GM12864 (cell line): ENCODE data around the gene CCL4L2.
"Not testable (repeated sequence)": the region's sequence is repeated elsewhere in the genome, so short reads cannot be mapped to it uniquely, and the experiment has no call there.

Experiments used
- DNase-seq: peaks from one replicate; pipeline ENCODE4 v3.0.0-alpha.2; 2011; ENCODE audit warnings: low read depth
- H3K4me3 ChIP-seq: 2 replicates; pipeline ENCODE4 v1.5.1; 2011; ENCODE audit warnings: mild to moderate bottlenecking, low read depth, low read length, control low read depth
- TF ChIP-seq, protein P1 (sequence below): IDR thresholded peaks from 2 replicates; pipeline ENCODE4 v1.5.1; 2011; ENCODE audit warnings: low read depth, mild to moderate bottlenecking, moderate library complexity, low read length, control low read depth, inconsistent platforms; ENCODE audit errors: missing control alignments

Gene CCL4L2

DNA sequence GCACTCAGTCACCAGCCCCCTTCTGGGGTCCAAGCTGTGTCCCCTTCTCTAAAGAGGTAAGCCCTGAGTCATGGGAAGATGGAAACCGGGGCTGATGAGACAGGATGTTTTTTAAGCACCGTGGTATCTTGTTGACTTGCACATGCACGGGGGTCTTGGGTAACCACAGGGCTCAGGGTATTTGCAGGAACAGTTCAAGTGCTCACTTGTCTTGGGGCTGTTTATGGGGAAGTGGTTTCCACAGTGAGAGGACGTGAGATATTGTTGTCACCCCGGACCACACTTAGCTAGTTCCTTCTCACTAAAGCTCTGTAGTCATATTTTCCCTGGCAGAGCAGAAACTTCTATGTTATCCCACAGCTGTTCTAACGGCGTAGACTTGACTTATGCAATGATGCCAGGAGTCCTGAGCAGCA, 22.0 kb upstream of the CCL4L2 start:
- TF ChIP-seq, protein P1, sequence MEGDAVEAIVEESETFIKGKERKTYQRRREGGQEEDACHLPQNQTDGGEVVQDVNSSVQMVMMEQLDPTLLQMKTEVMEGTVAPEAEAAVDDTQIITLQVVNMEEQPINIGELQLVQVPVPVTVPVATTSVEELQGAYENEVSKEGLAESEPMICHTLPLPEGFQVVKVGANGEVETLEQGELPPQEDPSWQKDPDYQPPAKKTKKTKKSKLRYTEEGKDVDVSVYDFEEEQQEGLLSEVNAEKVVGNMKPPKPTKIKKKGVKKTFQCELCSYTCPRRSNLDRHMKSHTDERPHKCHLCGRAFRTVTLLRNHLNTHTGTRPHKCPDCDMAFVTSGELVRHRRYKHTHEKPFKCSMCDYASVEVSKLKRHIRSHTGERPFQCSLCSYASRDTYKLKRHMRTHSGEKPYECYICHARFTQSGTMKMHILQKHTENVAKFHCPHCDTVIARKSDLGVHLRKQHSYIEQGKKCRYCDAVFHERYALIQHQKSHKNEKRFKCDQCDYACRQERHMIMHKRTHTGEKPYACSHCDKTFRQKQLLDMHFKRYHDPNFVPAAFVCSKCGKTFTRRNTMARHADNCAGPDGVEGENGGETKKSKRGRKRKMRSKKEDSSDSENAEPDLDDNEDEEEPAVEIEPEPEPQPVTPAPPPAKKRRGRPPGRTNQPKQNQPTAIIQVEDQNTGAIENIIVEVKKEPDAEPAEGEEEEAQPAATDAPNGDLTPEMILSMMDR = no peak
- H3K4me3 ChIP-seq = no peak overlapping the region
- peak; percentile 57 for DNase-seq

DNA sequence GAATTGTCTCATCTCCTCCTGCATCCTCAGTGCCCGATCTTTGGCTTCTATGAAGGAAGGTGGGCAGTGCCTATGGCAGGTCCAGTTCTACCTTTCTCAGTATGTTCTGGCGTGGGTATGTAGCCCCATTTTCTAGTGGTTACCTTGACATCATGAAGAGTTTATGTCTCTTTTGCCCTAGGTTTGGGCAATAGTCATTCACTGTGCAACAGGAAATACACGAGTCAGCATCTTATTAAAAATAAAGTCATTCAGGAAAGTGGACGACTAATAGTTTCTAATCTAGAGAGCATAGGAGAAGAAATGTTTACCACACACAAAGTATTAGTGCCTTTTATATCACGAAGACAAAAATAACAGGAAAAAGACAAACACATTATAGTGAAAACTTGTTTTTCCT, 20.9 kb upstream of the CCL4L2 start:
- H3K4me3 ChIP-seq, DNase-seq: not testable (repeated sequence)

DNA sequence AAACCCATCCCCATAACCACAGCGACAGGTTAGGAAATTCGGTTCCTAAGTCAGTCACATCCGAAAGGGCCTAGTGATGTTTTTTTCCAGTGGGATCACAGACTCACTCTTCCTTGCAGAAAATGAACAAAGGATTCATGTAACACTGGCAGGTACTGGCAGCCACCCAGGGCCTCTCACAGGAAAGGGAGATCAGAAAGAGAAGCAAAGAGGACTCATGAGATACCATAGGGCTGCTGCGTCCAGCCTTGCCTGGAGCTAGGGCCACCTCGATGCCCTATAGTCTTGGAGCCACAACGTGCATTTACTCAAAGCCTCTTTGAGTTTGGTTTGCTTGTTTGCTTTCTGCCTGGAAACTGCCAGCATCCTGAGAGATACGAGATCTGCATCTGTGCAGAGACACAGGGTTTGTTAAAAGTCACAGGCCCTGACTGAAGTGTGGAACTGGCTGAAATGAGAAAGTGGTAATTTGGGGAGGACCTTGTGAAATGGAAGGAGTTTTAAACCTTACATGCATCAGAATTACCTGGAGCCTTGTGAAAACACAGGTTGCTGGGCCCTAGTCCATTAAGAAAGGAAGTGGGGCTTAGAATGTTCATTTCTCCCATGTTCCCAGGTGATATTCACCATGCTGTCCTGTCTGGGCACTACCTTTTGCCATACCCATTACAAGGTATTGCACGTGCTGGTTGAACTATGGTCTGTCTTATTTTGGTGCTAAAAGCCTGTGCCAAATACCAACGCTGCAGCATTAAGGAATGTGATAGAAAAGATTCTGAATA, 20.1 kb upstream of the CCL4L2 start:
- not testable (repeated sequence) for H3K4me3 ChIP-seq, DNase-seq

DNA sequence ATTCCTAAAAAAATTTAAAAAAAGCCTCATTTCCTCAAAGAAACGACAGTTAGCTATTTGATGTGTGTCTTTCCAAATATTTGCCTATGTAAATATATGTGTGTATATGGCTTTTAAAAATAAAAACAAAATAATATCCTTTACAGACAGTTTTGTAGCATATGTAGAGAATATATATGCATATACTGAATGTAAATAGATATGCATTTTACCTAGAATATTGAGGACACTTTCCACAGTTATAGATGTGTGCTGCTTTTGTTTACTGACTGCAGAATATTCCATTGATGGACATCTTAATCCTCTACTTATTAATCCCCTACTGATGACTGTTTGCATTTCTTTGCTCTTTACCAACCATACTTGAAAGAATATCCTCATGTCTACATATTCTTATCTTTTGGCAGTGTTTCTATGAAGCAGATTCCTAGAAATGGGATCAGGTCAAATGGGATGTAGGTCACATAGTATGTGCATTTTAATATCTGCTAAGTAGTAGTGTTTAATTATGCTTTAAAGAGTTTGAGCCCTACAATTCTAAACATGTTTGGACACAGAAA, 17.6 kb upstream of the CCL4L2 start:
- TF ChIP-seq, protein P1 = no peak
- no peak for DNase-seq
- no peak overlapping the region for H3K4me3 ChIP-seq

DNA sequence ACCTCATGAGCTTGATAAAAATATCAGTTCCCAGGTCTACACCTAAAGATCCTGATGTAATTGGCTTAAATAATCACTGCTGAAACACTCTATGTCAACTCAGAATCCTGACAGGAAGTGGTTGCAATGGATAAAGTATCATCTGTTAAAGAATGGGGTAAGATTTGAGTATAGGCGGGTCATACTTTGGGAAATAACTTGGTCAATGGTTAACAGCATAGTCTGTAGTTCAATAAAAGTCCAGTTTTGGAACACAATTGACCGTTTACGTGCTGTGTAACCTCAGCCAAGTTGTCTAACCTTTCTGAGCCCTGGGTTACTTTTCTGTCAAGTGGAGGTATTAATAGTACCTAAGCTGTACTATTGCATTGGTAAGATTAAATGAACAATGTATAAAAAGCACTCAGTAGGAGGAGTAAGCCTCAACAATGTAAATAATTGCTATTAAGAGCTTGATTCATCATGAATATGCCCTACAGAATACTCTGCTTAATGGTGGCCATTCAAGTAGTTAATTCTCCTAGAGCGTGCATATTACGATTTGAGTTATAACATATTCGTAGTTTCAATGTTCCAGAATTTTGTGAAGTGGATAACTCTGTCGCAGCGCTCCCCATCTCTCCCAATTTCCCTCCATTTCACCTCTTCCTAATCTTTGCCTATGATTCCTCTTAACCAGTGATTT, 16.6 kb upstream of the CCL4L2 start:
- H3K4me3 ChIP-seq, DNase-seq: not testable (repeated sequence)

DNA sequence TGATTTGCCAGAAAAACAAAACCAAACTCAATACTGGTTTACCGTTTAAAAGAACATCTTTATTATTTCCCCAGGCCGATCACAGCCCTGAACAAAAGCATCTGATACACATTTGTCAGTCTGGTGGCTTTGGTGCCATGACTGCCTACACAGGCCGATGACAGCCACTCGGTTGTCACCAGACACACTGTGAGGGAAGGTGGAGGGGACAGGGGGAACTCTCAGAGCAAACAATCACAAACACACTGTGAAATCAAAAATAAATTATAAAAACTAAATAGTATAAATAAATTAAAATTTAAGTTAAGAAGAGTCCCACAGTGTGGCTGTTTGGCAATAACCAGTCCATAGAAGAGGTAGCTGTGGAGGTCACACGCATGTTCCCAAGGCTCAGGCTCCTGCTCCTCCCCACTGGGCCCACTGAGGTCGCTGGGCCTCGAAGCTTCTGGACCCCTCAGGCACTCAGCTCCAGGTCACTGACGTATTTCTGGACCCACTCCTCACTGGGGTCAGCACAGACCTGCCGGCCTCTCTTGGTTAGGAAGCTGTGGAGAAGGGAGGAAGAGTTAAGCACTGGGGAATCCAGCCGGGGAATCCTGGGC, 15.9 kb upstream of the CCL4L2 start:
- not testable (repeated sequence) for DNase-seq, H3K4me3 ChIP-seq

DNA sequence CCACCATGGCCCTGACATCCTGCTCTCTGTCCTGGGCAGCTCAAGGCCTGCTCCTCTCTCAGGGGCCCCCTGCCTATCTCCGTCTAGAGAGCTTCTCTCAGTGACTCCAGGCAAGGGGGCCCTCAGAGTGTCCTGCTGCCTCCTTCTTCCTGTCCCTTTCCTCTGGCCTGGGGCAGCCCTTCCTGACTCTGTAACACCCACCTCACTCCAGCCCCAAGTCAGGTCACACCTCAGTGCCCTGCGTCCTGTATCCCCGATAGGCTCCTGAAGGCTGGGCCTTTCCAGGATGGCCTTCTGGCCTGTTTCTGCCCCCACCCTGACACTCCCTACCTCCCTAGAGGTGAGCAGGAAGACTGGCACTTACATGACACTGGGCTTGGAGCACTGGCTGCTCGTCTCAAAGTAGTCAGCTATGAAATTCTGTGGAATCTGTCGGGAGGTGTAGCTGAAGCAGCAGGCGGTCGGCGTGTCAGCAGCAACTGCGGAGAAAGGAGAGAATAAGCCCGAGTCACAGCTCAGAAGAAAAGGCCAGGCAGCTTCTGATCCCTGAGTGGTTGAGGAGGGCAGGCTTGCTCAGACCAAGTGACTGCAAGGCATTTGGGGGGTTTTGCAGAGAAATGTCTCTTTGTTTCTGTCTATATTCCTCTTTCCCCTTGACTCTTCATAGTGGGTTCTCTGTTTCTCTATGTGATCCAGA, 15.3 kb upstream of the CCL4L2 start:
- TF ChIP-seq, protein P1 = no peak
- H3K4me3 ChIP-seq = no peak overlapping the region
- DNase-seq = no peak

DNA sequence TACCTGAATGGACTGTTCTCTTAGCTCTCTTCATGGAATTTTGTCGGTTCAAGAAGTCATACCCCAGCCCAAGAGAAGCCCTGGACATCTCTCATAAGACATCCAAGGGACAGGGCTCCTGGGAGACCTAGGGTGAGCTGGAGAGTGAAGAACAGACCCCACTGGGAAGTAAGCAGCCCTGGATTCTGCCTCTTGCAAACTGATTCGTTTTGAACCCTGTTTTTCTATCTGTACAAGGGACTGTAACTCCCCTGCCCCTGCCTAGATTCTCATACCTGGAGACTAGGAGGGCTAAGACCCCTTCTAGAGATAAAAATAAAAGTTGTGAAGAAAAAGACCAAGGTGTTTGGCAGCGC, 14.8 kb upstream of the CCL4L2 start:
- TF ChIP-seq, protein P1 = no peak
- no peak for DNase-seq

More for the DNA sequence above, 14.8 kb upstream of the CCL4L2 start:
- H3K4me3 ChIP-seq = peak overlapping the region; percentile 6; the same call in 1 of the 2 replicates
